Middle frontal gyrus (tissue), 1 donor: ENCODE data around the gene CBX6.

Experiments
- DNase-seq: peaks from one replicate; pipeline ENCODE4 v3.0.0-alpha.2; 2015; ENCODE audit warnings: low spot score; ENCODE audit errors: extremely low spot score

CBX6 gene

DNA sequence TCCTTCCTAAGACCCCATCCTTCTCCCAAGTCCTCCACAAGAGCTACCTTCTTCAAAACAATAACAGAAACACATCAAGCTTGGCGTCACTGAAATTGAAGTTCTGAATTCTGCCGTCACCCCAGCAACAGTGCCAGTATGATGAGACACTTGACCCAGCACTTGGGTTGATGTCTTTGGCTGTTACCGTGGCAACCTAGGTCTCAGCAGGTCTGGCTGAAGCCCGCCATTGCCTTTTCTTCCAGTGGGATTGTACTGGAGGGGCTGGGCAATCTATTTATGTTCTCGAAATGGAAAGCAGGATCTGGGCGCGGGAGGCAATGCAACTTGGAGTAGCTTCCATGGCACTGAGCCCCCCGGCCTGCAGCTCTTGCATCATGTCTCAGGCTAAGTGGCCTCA, 52.0 kb downstream of the CBX6 start:
- no peak for DNase-seq

DNA sequence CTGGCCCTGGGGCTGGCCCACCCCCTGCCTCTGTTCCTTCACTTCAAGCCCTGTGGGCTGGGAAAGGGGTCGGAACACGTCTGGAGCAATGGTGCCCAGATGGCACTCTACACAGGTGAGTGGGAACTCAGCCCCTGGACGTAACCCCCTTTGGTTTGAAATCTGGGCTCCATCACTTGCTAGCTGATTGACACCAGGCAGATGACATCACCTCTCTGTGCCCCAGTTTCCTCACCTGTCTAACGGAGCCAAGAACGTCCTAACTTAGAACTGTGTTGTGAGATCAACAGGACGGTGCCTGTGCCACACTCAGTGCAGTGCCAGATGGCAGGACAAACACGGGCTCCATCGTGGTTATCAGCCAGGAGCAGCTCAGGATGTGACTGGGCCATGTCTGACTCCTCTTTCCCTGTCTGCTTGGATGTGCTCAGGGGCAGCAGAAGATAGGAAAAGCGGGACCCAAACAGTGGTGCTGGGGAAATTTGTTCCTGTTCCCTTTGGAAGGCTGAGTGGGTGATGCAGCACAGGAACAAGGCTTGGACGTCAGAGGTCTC, 52.6 kb downstream of the CBX6 start:
- DNase-seq, result no peak

DNA sequence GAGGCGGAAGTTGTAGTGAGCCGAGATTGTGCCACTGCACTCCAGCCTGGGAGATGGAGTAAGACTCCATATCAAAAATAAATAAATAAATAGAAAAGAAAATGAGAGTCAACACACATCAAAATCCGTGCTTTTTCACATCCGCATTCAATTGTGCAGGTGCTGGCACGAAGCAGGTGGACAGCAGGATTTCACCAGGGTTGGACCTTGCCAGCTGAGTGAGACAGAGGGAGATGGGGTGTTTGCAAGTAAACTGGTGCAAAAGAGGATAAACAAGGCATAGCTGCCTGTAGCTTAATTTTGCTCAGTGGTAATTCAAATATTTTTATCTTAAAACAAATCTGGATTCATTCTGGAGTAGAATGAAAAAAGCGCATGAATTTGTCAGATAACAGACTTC, 54.8 kb downstream of the CBX6 start:
- no peak for DNase-seq

DNA sequence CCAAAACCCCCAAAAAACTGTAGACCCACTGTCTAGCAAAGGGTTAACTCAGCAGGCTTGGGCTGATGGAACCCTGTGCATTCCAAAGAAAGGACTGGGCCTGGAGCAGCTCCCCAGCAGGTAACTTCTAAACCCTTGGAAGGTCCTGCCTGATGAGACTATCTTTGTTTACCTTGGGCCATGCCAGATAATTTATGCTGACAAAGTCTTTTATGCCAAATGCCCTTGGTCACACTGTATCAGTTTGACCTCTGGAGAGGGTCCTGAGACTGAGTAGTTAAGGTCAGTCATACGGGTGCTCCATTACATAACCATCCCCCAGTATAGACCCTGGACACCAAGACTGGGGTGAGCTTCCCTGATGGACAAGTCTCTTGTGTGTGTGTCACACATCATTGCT, 56.2 kb downstream of the CBX6 start:
- no peak for DNase-seq
